Hepatocyte (in vitro differentiated cells): ENCODE data around the gene ST14. TPM values are rescaled to one million over a fixed set of nuclear protein-coding genes. Genes with fewer than 3 reads are reported as not detected.
A peak's percentile ranks its signal among the peaks of the same experiment; 100 is the strongest.

ENCODE experiments used
- DNase-seq: peaks from one replicate; pipeline ENCODE4 v3.0.0-alpha.2; 2016; ENCODE audit warnings: low spot score
- H2AFZ ChIP-seq: fragments of 200-600 bp; sonication (generic); 2 replicates; pipeline ENCODE4 v1.6.0; 2016; ENCODE audit warnings: antibody characterized with exemption, mild to moderate bottlenecking
- H3K27ac ChIP-seq: fragments of 200-600 bp; sonication (generic); 2 replicates; pipeline ENCODE4 v1.5.1; 2016; ENCODE audit warnings: mild to moderate bottlenecking
- H3K27me3 ChIP-seq: fragments of 200-600 bp; sonication (generic); 2 replicates; pipeline ENCODE4 v1.6.1; 2016
- H3K36me3 ChIP-seq: fragments of 200-600 bp; sonication (generic); replicated peaks from 2 replicates; pipeline ENCODE4 v1.5.1; 2016; ENCODE audit warnings: low read depth; ENCODE audit not compliant: insufficient read depth
- H3K4me1 ChIP-seq: fragments of 200-600 bp; sonication (generic); 2 replicates; pipeline ENCODE4 v1.5.1; 2016; ENCODE audit warnings: mild to moderate bottlenecking, moderate library complexity; ENCODE audit not compliant: insufficient read depth
- H3K4me2 ChIP-seq: fragments of 200-600 bp; sonication (generic); 2 replicates; pipeline ENCODE4 v1.6.0; 2016
- H3K4me3 ChIP-seq: fragments of 200-600 bp; sonication (generic); 2 replicates; pipeline ENCODE4 v1.5.1; 2016; ENCODE audit warnings: mild to moderate bottlenecking
- H3K79me2 ChIP-seq: fragments of 200-600 bp; sonication (generic); 2 replicates; pipeline ENCODE4 v1.6.0; 2017; ENCODE audit warnings: mild to moderate bottlenecking
- H3K9me2 ChIP-seq: fragments of 200-600 bp; sonication (generic); replicated peaks from 2 replicates; pipeline ENCODE4 v1.6.0; 2017; ENCODE audit warnings: mild to moderate bottlenecking; ENCODE audit not compliant: insufficient read depth
- H3K9me3 ChIP-seq: fragments of 200-600 bp; sonication (generic); 2 replicates; pipeline ENCODE4 v1.5.1; 2016; ENCODE audit warnings: low read depth, mild to moderate bottlenecking
- H4K20me1 ChIP-seq: fragments of 200-600 bp; sonication (generic); 2 replicates; pipeline ENCODE4 v1.6.0; 2016; ENCODE audit warnings: mild to moderate bottlenecking; ENCODE audit not compliant: insufficient read depth, poor library complexity, severe bottlenecking
- EZH2 ChIP-seq: fragments of 200-600 bp; sonication (generic); IDR thresholded peaks from 2 replicates; pipeline ENCODE4 v1.6.1; 2016; ENCODE audit warnings: antibody characterized with exemption, mild to moderate bottlenecking, borderline replicate concordance
- EZH2phosphoT487 ChIP-seq: fragments of 200-600 bp; sonication (generic); IDR thresholded peaks from one replicate; pipeline ENCODE4 v1.6.1; 2018; ENCODE audit warnings: antibody characterized with exemption, mild to moderate bottlenecking, low read depth, moderate library complexity; ENCODE audit not compliant: unreplicated experiment, severe bottlenecking
- WGBS: methylation state at CpG from one replicate; pipeline ENCODE4 v1.1.6; 2016; ENCODE audit warnings: low lambda C conversion rate; ENCODE audit errors: missing lambda C conversion rate; 5-methylcytosine and 5-hydroxymethylcytosine counted together
- polyA plus RNA-seq: library from polyadenylated mRNA; unstranded; fragments of >200 nt; fragmentation: Nextera tagmentation; extraction: Ambion mirVana; gene quantifications from 2 replicates; pipeline ENCODE4 v1.2.1, GENCODE V29; 2016
- total RNA-seq: library from RNA; depleted of rRNA; stranded (reverse); fragments of >200 nt; gene quantifications from 2 replicates; pipeline ENCODE4 v1.2.3, GENCODE V29; 2014
- TF ChIP-seq, protein P1 (sequence below): fragments of 200-600 bp; sonication (generic); IDR thresholded peaks from 2 replicates; pipeline ENCODE4 v1.5.1; 2016; ENCODE audit warnings: antibody characterized with exemption, mild to moderate bottlenecking; ENCODE audit not compliant: poor library complexity

Gene ST14
- total and polyA plus RNA-seq, 2 experiments from 2014 or later = 85.2 to 93.3 TPM

DNA sequence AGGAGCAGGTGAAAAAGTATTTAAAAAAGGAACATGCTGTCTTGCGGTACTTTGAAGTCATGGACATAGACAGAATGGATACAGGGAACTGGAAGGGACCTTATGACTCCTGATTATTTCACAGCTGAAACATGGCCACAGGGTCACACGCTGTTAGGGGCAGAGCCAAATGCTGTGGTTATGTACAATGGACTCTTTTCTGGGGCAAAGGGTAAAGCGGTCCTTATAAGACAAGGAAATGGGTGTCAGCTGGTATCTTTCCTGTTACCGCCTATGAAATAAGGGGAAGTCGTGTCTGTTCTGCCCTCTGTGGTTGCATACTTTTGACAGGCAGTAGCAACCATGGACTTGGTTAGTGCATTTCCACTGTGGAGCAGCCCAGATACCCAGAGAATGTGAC lies 12.8 kb upstream of the ST14 start:
- Histone ChIP-seq H3K4me2 (no peak overlapping the region), H3K79me2 (no peaks in the 10 kb centered on the region), H3K27ac (peak overlapping the region; percentile 95), H3K4me3 (no peak overlapping the region), H2AFZ (no peak overlapping the region), H3K9me2 (no peaks in the 10 kb centered on the region), H3K27me3 (no peaks in the 10 kb centered on the region), H4K20me1 (no peaks in the 10 kb centered on the region), H3K4me1 (peaks cover 41% of the 10 kb centered on the region), H3K36me3 (no peaks in the 10 kb centered on the region), H3K9me3 (no peaks in the 10 kb centered on the region)
- 79% methylated on average over 5 of the region's 5 CpGs for WGBS
- no peak for DNase-seq
- TF ChIP-seq, protein P1, sequence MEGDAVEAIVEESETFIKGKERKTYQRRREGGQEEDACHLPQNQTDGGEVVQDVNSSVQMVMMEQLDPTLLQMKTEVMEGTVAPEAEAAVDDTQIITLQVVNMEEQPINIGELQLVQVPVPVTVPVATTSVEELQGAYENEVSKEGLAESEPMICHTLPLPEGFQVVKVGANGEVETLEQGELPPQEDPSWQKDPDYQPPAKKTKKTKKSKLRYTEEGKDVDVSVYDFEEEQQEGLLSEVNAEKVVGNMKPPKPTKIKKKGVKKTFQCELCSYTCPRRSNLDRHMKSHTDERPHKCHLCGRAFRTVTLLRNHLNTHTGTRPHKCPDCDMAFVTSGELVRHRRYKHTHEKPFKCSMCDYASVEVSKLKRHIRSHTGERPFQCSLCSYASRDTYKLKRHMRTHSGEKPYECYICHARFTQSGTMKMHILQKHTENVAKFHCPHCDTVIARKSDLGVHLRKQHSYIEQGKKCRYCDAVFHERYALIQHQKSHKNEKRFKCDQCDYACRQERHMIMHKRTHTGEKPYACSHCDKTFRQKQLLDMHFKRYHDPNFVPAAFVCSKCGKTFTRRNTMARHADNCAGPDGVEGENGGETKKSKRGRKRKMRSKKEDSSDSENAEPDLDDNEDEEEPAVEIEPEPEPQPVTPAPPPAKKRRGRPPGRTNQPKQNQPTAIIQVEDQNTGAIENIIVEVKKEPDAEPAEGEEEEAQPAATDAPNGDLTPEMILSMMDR = no peak
- TF ChIP-seq EZH2phosphoT487 = no peak
- TF ChIP-seq EZH2 = no peak

DNA sequence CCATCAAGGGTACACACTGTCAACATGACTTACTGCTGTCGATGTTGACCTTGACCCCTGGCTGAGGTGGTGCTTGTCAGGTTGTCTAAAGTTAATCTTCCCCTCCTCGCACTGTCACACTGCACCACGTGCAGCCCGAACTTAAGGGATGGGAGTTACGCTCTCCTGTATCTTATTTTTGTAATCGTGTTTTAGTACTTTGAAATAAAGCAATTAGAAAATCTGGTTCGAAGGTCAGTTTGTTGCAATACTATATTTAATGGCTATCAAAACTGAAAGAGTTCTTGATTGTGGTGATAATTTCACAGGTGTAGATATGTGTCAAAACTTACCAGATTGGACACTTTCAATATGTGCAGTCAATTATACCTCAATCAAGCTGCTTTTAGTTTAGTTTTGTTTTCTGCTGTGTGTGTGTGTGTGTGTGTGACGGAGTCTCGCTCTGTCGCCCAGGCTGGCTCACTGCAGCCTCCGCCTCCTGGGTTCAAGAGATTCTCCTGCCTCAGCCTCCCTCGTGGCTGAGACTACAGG lies 10.7 kb upstream of the ST14 start:
- H3K36me3 ChIP-seq = no peaks in the 10 kb centered on the region
- no peak for DNase-seq
- TF ChIP-seq EZH2 (no peak), EZH2phosphoT487 (no peak)
- TF ChIP-seq, protein P1 = no peak
- no peak overlapping the region for H3K4me3 ChIP-seq
- no peaks in the 10 kb centered on the region for H3K9me2 ChIP-seq
- H3K4me2 ChIP-seq = no peak overlapping the region
- 93% methylated on average over 12 of the region's 12 CpGs for WGBS
- peaks cover 33% of the 10 kb centered on the region for H3K4me1 ChIP-seq
- H3K27ac ChIP-seq = no peak overlapping the region
- no peaks in the 10 kb centered on the region for H3K27me3 ChIP-seq
- no peak overlapping the region for H2AFZ ChIP-seq
- no peaks in the 10 kb centered on the region for H3K9me3 ChIP-seq
- H3K79me2 ChIP-seq = no peaks in the 10 kb centered on the region
- no peaks in the 10 kb centered on the region for H4K20me1 ChIP-seq

DNA sequence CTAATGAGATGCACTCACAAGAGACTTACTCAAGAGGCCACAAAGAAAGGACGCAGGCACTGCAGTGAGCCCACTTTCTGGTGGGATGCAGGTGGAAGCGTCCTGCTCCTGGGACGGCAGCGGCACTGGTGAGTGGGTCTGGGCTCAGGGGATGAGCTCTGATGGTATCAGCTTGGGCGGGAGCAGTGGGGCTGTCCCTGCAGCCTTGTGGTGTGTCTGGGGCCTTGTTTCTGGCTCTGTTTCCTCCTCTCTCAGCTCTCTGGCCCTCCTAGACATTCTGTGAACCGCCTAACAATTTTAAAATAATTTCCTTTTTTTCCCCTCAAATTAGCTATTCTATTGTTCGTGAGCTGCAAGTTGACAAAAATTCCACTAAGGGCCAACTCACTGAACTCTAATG lies 8.8 kb upstream of the ST14 start:
- no peaks in the 10 kb centered on the region for H3K9me2 ChIP-seq
- no peaks in the 10 kb centered on the region for H3K27me3 ChIP-seq
- H3K27ac ChIP-seq = no peak overlapping the region
- no peaks in the 10 kb centered on the region for H3K79me2 ChIP-seq
- peaks cover 14% of the 10 kb centered on the region for H3K4me1 ChIP-seq
- TF ChIP-seq, protein P1 = no peak
- TF ChIP-seq EZH2phosphoT487 (no peak), EZH2 (no peak)
- H4K20me1 ChIP-seq = no peaks in the 10 kb centered on the region
- WGBS = 97% methylated on average over 7 of the region's 7 CpGs
- DNase-seq = no peak
- no peaks in the 10 kb centered on the region for H3K9me3 ChIP-seq
- H3K36me3 ChIP-seq = no peaks in the 10 kb centered on the region
- H3K4me2 ChIP-seq = no peak overlapping the region
- no peak overlapping the region for H2AFZ ChIP-seq
- no peak overlapping the region for H3K4me3 ChIP-seq

DNA sequence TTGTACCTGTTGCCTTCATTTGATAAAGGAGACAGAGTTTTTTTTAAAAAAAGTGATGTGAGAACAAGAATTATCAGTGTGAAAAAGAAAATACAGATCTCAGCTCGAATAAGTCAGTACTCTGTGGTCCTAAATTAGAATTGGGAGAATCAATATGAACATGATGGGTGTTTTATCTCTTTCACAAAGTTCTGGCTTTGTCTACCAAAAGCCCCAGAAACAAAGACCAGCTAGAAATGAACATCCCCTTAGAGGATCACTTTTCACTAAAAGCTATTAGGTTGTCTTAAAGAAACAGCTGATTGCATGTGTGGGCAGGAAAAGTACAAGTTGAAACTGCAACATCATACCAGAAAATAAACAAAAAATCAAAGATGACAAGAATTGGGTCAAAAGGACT lies 8.4 kb upstream of the ST14 start:
- no peak for DNase-seq
- Histone ChIP-seq H3K4me1 (peaks cover 10% of the 10 kb centered on the region), H3K27me3 (no peaks in the 10 kb centered on the region), H3K27ac (no peak overlapping the region), H3K79me2 (no peaks in the 10 kb centered on the region), H4K20me1 (no peaks in the 10 kb centered on the region), H3K4me3 (no peak overlapping the region), H3K9me2 (no peaks in the 10 kb centered on the region), H3K4me2 (no peak overlapping the region), H2AFZ (no peak overlapping the region), H3K9me3 (no peaks in the 10 kb centered on the region), H3K36me3 (no peaks in the 10 kb centered on the region)
- TF ChIP-seq EZH2phosphoT487 = no peak
- TF ChIP-seq, protein P1 = no peak
- TF ChIP-seq EZH2 = no peak
- 100% methylated on average over 1 of the region's 1 CpG for whole genome bisulfite sequencing
